ENCODE measurements around the gene CEP250.

GRCh38 chr20:35446356-35447078 lies 8.9 kb upstream of the CEP250 start:
- TF ChIP-seq CTCF (tag by site-specific recombination; IDR thresholded peaks at IDR 0.05) (no peak), SCRT1 (tag by site-specific recombination; IDR thresholded peaks at IDR 0.05; ENCODE audit: borderline replicate concordance) (no peak), ZBTB6 (tag by site-specific recombination; IDR thresholded peaks at IDR 0.05) (no peak), REPIN1 (tag by site-specific recombination; IDR thresholded peaks at IDR 0.05; ENCODE audit: low read depth) (no peak), ZNF239 (tag by site-specific recombination; IDR thresholded peaks at IDR 0.05) (no peak), MYNN (tag by site-specific recombination; IDR thresholded peaks at IDR 0.05; ENCODE audit: borderline replicate concordance) (no peak), ZNF133 (tag by site-specific recombination; IDR thresholded peaks at IDR 0.05) (no peak), ZBTB26 (tag by site-specific recombination; optimal IDR thresholded peaks at IDR 0.05) (no peak), TRIM28 (IDR thresholded peaks at IDR 0.05; ENCODE audit: borderline replicate concordance, low read length) (no peak), PATZ1 (tag by site-specific recombination; IDR thresholded peaks at IDR 0.05) (no peak), ZNF704 (tag by site-specific recombination; IDR thresholded peaks at IDR 0.05) (no peak), OVOL3 (tag by site-specific recombination; IDR thresholded peaks at IDR 0.05) (no peak), SP2 (tag by site-specific recombination; IDR thresholded peaks at IDR 0.05) (no peak)

Data from HEK293 (cell line).